ENCODE results near the gene SMC6. TPM values are rescaled to one million over a fixed set of nuclear protein-coding genes. Genes with fewer than 3 reads are reported as not detected.

The SMC6 gene
- polyA plus RNA-seq, 1 donor (not counting 4 experiments of a cell fraction or from before 2014, with no cell fraction given) = 24.4 TPM

DNA sequence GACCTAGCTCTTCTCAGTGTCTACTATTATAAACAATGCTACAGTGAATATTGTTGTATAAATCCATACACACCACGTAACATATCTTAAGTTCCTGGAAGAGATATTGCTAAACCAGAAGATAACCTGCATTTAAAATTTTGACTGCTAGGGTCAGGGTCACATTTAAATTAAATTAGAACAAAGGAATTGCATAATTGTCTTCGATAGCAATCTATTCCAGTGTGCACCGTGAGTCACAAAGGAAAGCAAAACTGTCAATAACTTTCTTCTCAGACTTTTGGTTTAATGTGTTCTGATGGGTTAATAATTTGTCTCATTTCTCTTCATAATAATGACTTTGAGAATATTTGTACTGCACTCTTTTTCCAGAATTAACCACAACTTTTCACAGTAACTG is 4.5 kb upstream of the SMC6 start:
- FAIRE-seq (peak; percentile 67), DNase-seq (ENCODE audit: low read depth, low spot score) (no peak)
- H3K9ac ChIP-seq (ENCODE audit: control insufficient read depth, extremely low read depth, insufficient read depth, low read length) = no peak overlapping the region
- H3K36me3 ChIP-seq (ENCODE audit: control insufficient read depth in 2 of 2, extremely low read depth in 1 of 2, insufficient read depth in 2 of 2, low read length in 2 of 2) = no peaks in the 10 kb centered on the region
- no peaks in the 10 kb centered on the region for H3K27me3 ChIP-seq (ENCODE audit: control insufficient read depth, extremely low read depth, insufficient read depth, low read length)
- H3K4me3 ChIP-seq (ENCODE audit: control insufficient read depth in 2 of 3, extremely low read depth in 1 of 3, insufficient read depth in 2 of 3, low read depth in 1 of 3, low read length in 3 of 3) = no peak overlapping the region
- peaks cover 24% of the 10 kb centered on the region for H3K4me1 ChIP-seq (ENCODE audit: control insufficient read depth, extremely low read depth, insufficient read depth, low read length)
- no peaks in the 10 kb centered on the region for H4K20me1 ChIP-seq (ENCODE audit: control insufficient read depth, extremely low read depth, insufficient read depth, low read length)
- no peak overlapping the region for H2AFZ ChIP-seq (ENCODE audit: control insufficient read depth, low read length)
- H3K79me2 ChIP-seq (ENCODE audit: control insufficient read depth, insufficient read depth, low read length) = peaks cover 64% of the 10 kb centered on the region
- H3K9me1 ChIP-seq (ENCODE audit: control insufficient read depth, extremely low read depth, insufficient read depth, low read length) = no peaks in the 10 kb centered on the region
- H3K27ac ChIP-seq (ENCODE audit: control insufficient read depth, insufficient read depth, low read length) = no peak overlapping the region
- dilution Hi-C loops (cut with MboI; ENCODE audit: extremely low pct_ligation_motif_present, low sequenced_read_pairs) = no loop called here
- peak overlapping the region; percentile 69 for H3K4me2 ChIP-seq (ENCODE audit: control insufficient read depth, extremely low read depth, insufficient read depth, low read depth, low read length)
- no peak for TF ChIP-seq EZH2 (IDR thresholded peaks at IDR 0.05; ENCODE audit: low read length)
- TF ChIP-seq, protein P1, sequence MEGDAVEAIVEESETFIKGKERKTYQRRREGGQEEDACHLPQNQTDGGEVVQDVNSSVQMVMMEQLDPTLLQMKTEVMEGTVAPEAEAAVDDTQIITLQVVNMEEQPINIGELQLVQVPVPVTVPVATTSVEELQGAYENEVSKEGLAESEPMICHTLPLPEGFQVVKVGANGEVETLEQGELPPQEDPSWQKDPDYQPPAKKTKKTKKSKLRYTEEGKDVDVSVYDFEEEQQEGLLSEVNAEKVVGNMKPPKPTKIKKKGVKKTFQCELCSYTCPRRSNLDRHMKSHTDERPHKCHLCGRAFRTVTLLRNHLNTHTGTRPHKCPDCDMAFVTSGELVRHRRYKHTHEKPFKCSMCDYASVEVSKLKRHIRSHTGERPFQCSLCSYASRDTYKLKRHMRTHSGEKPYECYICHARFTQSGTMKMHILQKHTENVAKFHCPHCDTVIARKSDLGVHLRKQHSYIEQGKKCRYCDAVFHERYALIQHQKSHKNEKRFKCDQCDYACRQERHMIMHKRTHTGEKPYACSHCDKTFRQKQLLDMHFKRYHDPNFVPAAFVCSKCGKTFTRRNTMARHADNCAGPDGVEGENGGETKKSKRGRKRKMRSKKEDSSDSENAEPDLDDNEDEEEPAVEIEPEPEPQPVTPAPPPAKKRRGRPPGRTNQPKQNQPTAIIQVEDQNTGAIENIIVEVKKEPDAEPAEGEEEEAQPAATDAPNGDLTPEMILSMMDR (optimal IDR thresholded peaks at IDR 0.05 in 1 of 3, IDR thresholded peaks at IDR 0.05 in 1 of 3, conservative IDR thresholded peaks at IDR 0.05 in 1 of 3; ENCODE audit: extremely low read depth in 1 of 3, insufficient read depth in 2 of 3, low read length in 3 of 3) = no peak
- H3K9me3 ChIP-seq (ENCODE audit: control insufficient read depth, low read depth, low read length) = no peaks in the 10 kb centered on the region

DNA sequence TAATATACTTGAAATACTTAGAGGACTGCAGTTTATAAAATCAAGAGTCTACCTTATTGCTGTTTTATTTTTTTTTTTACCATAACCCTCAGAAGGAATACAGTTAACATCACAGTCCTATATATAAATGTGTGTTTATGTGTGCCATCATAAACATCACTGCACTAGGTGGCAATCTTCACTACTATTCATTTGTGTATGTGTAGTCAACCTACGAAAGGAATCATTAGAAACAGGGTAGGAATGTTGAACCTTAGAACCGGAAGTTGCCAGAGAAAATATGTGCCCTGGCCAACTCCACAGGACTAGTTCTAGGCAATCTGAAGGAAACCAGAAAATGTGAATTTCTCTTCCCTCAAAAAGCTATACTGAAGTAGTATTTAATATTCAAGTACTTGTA is 3.7 kb upstream of the SMC6 start:
- peak overlapping the region; percentile 69 for H3K4me2 ChIP-seq (ENCODE audit: control insufficient read depth, extremely low read depth, insufficient read depth, low read depth, low read length)
- H3K36me3 ChIP-seq (ENCODE audit: control insufficient read depth in 2 of 2, extremely low read depth in 1 of 2, insufficient read depth in 2 of 2, low read length in 2 of 2) = no peaks in the 10 kb centered on the region
- peaks cover 72% of the 10 kb centered on the region for H3K79me2 ChIP-seq (ENCODE audit: control insufficient read depth, insufficient read depth, low read length)
- DNase-seq (ENCODE audit: low read depth, low spot score) = no peak
- H3K9me3 ChIP-seq (ENCODE audit: control insufficient read depth, low read depth, low read length) = no peaks in the 10 kb centered on the region
- FAIRE-seq = peak; percentile 83
- dilution Hi-C loops (cut with MboI; ENCODE audit: extremely low pct_ligation_motif_present, low sequenced_read_pairs) = no loop called here
- H3K27me3 ChIP-seq (ENCODE audit: control insufficient read depth, extremely low read depth, insufficient read depth, low read length) = no peaks in the 10 kb centered on the region
- H4K20me1 ChIP-seq (ENCODE audit: control insufficient read depth, extremely low read depth, insufficient read depth, low read length) = no peaks in the 10 kb centered on the region
- peaks cover 26% of the 10 kb centered on the region for H3K4me1 ChIP-seq (ENCODE audit: control insufficient read depth, extremely low read depth, insufficient read depth, low read length)
- no peak overlapping the region for H3K4me3 ChIP-seq (ENCODE audit: control insufficient read depth in 2 of 3, extremely low read depth in 1 of 3, insufficient read depth in 2 of 3, low read depth in 1 of 3, low read length in 3 of 3)
- no peaks in the 10 kb centered on the region for H3K9me1 ChIP-seq (ENCODE audit: control insufficient read depth, extremely low read depth, insufficient read depth, low read length)
- no peak for TF ChIP-seq EZH2 (IDR thresholded peaks at IDR 0.05; ENCODE audit: low read length)
- TF ChIP-seq, protein P1 (optimal IDR thresholded peaks at IDR 0.05 in 1 of 3, IDR thresholded peaks at IDR 0.05 in 1 of 3, conservative IDR thresholded peaks at IDR 0.05 in 1 of 3; ENCODE audit: extremely low read depth in 1 of 3, insufficient read depth in 2 of 3, low read length in 3 of 3) = peak in 1 of 3 experiments; percentile 4
- H2AFZ ChIP-seq (ENCODE audit: control insufficient read depth, low read length) = no peak overlapping the region
- H3K9ac ChIP-seq (ENCODE audit: control insufficient read depth, extremely low read depth, insufficient read depth, low read length) = no peak overlapping the region
- no peak overlapping the region for H3K27ac ChIP-seq (ENCODE audit: control insufficient read depth, insufficient read depth, low read length)
